Hypothalamus (tissue), 51 donors: Measurements from ENCODE around the gene AGBL1.
"Not testable (repeated sequence)": the region's sequence is repeated elsewhere in the genome, so short reads cannot be mapped to it uniquely, and the experiment has no call there.

Experiments
- DNase-seq, 51 donors: peaks; one replicate each; lab custom pipeline; 2025; lab: John Stamatoyannopoulos, UW

AGBL1 gene

GRCh38 chr15:86988033-86988432 lies 908.4 kb downstream of the AGBL1 start:
- no peak for DNase-seq

GRCh38 chr15:87021751-87022150 lies 942.1 kb downstream of the AGBL1 start:
- no peak for DNase-seq

- DNase-seq: no peak
Measured at GRCh38 chr15:87031540-87032230, 952.0 kb downstream of the AGBL1 start.

- no peak for DNase-seq
Measured at GRCh38 chr15:87032295-87032694, 952.6 kb downstream of the AGBL1 start.

- DNase-seq: no peak
Measured at GRCh38 chr15:87033056-87033455, 953.4 kb downstream of the AGBL1 start.

GRCh38 chr15:87034886-87035285 lies 955.2 kb downstream of the AGBL1 start:
- DNase-seq: no peak

GRCh38 chr15:87038404-87038803 lies 958.7 kb downstream of the AGBL1 start:
- no peak for DNase-seq

GRCh38 chr15:87042619-87043018 lies 962.9 kb downstream of the AGBL1 start:
- DNase-seq: not testable (repeated sequence)

- no peak for DNase-seq
Measured at GRCh38 chr15:87045746-87046145, 966.1 kb downstream of the AGBL1 start.

- no peak for DNase-seq
Measured at GRCh38 chr15:87047203-87047965, 967.7 kb downstream of the AGBL1 start.
